Fibroblast of lung (primary cell): ENCODE data around the gene NEURL1B. TPM values are rescaled to one million over a fixed set of nuclear protein-coding genes. Genes with fewer than 3 reads are reported as not detected.
A peak's percentile ranks its signal among the peaks of the same experiment; 100 is the strongest.

Experiments used
- DNase-seq, 2 donors: peaks; one replicate each; pipeline versions ENCODE4 v3.0.0 to v3.0.0-alpha.2; 2010; ENCODE audit warnings: low read depth in 2 of 2
- H2AFZ ChIP-seq: 2 replicates; pipeline ENCODE4 v1.5.1; 2012; ENCODE audit warnings: low read length, control low read depth, inconsistent platforms
- H3K27ac ChIP-seq: 2 replicates; pipeline ENCODE4 v1.5.1; 2011; ENCODE audit warnings: low read length, control low read depth; ENCODE audit not compliant: insufficient read depth
- H3K27me3 ChIP-seq: 2 replicates; pipeline ENCODE4 v1.5.1; 2011; ENCODE audit warnings: mild to moderate bottlenecking, low read length; ENCODE audit not compliant: control insufficient read depth, insufficient read depth
- H3K36me3 ChIP-seq: 2 replicates; pipeline ENCODE4 v1.5.1; 2011; ENCODE audit warnings: low read length; ENCODE audit not compliant: control insufficient read depth, insufficient read depth
- H3K4me1 ChIP-seq: 2 replicates; pipeline ENCODE4 v1.5.1; 2011; ENCODE audit warnings: low read length; ENCODE audit not compliant: control insufficient read depth, insufficient read depth; ENCODE audit errors: extremely low read depth
- H3K4me2 ChIP-seq: 2 replicates; pipeline ENCODE4 v1.5.1; 2011; ENCODE audit warnings: low read length, control low read depth; ENCODE audit not compliant: insufficient read depth; ENCODE audit errors: extremely low read depth
- H3K4me3 ChIP-seq, 4 experiments: fragments of 200-600 bp in 1 of 4; sonication (generic) in 1 of 4; replicated peaks in 1 of 4; 2 replicates each; pipeline ENCODE4 v1.5.1; 2011 to 2016; ENCODE audit warnings: low read length in 4 of 4, low read depth in 3 of 4, mild to moderate bottlenecking in 3 of 4, control low read depth in 2 of 4, inconsistent platforms in 1 of 4, mixed read lengths in 1 of 4; ENCODE audit not compliant: insufficient read depth in 1 of 4; ENCODE audit errors: control extremely low read depth in 1 of 4
- H3K79me2 ChIP-seq: 2 replicates; pipeline ENCODE4 v1.5.1; 2012; ENCODE audit warnings: mild to moderate bottlenecking, low read length, inconsistent platforms; ENCODE audit not compliant: control insufficient read depth, insufficient read depth
- H3K9ac ChIP-seq: 2 replicates; pipeline ENCODE4 v1.5.1; 2011; ENCODE audit warnings: mild to moderate bottlenecking, low read length, control low read depth; ENCODE audit not compliant: insufficient read depth
- H3K9me3 ChIP-seq: 2 replicates; pipeline ENCODE4 v1.5.1; 2012; ENCODE audit warnings: low read depth, low read length; ENCODE audit not compliant: control insufficient read depth, insufficient read depth
- H4K20me1 ChIP-seq: 2 replicates; pipeline ENCODE4 v1.5.1; 2011; ENCODE audit warnings: low read length; ENCODE audit not compliant: control insufficient read depth, insufficient read depth; ENCODE audit errors: extremely low read depth
- EZH2 ChIP-seq: IDR thresholded peaks from 2 replicates; pipeline ENCODE4 v1.5.1; 2012; ENCODE audit warnings: low read length, control low read depth, mild to moderate bottlenecking; ENCODE audit errors: missing control alignments
- polyA plus RNA-seq, 2 donors: library from polyadenylated mRNA; depleted of rRNA in 1 of 2; stranded (reverse) in 1 of 2; unstranded in 1 of 2; fragments of >200 nt; gene quantifications; 2 replicates each; pipeline ENCODE4 v1.2.1, GENCODE V29; 2011 to 2012; ENCODE audit warnings: missing spikeins in 1 of 2
- total RNA-seq: library from RNA; depleted of rRNA; stranded (reverse); fragments of >200 nt; gene quantifications from 2 replicates; pipeline ENCODE4 v1.2.1, GENCODE V29; 2014
- TF ChIP-seq, protein P1 (sequence below), 2 donors: IDR thresholded peaks in 1 of 2; conservative IDR thresholded peaks in 1 of 2; 1 replicate in 1 of 2; 2 replicates in 1 of 2; pipeline ENCODE4 v1.5.1; 2011 to 2012; ENCODE audit warnings: low read length in 2 of 2, control low read depth in 1 of 2, inconsistent platforms in 1 of 2, low read depth in 1 of 2, mild to moderate bottlenecking in 1 of 2

NEURL1B gene
- total and polyA plus RNA-seq, 2 donors (not counting 1 experiment from before 2014, with no cell fraction given): 5.0 to 6.1 TPM

DNA sequence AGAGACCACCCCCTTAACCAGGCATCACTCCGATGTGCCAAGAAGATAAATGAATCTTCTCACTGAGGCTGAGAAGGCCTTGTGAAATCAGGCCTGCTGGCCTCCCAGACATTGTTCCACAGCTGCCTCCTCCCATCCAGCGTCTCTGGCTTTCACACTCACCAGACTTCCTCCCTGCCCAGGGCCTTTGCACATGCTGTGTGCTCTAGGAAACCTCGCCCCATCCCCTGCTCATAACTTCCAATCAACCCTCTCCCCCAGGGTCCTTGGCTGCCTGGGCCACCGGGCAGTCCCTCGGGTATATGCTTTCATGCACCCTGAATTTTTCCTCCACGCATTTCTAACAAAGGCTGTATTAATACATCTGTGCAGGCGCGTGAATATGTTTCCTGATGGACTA, 71.5 kb downstream of the NEURL1B start:
- H3K79me2 ChIP-seq: no peaks in the 10 kb centered on the region

GRCh38 chr5:172713113-172713808, 72.2 kb downstream of the NEURL1B start:
- peak overlapping the region; percentile 32 for H3K9ac ChIP-seq
- no peak overlapping the region for H3K4me3 ChIP-seq

More for the DNA sequence above, 71.5 kb downstream of the NEURL1B start:
- DNase-seq: no peak
- Histone ChIP-seq H4K20me1 (no peaks in the 10 kb centered on the region), H3K4me3 (no peak overlapping the region), H2AFZ (no peak overlapping the region), H3K27me3 (no peaks in the 10 kb centered on the region), H3K27ac (no peak overlapping the region), H3K4me2 (no peak overlapping the region), H3K9me3 (no peaks in the 10 kb centered on the region), H3K36me3 (no peaks in the 10 kb centered on the region), H3K4me1 (peaks cover 3% of the 10 kb centered on the region), H3K9ac (no peak overlapping the region)
- TF ChIP-seq EZH2: no peak
- TF ChIP-seq, protein P1, sequence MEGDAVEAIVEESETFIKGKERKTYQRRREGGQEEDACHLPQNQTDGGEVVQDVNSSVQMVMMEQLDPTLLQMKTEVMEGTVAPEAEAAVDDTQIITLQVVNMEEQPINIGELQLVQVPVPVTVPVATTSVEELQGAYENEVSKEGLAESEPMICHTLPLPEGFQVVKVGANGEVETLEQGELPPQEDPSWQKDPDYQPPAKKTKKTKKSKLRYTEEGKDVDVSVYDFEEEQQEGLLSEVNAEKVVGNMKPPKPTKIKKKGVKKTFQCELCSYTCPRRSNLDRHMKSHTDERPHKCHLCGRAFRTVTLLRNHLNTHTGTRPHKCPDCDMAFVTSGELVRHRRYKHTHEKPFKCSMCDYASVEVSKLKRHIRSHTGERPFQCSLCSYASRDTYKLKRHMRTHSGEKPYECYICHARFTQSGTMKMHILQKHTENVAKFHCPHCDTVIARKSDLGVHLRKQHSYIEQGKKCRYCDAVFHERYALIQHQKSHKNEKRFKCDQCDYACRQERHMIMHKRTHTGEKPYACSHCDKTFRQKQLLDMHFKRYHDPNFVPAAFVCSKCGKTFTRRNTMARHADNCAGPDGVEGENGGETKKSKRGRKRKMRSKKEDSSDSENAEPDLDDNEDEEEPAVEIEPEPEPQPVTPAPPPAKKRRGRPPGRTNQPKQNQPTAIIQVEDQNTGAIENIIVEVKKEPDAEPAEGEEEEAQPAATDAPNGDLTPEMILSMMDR (conservative IDR thresholded peaks at IDR 0.05 in 1 of 2, IDR thresholded peaks at IDR 0.05 in 1 of 2; ENCODE audit: low read depth in 1 of 2, low read length in 2 of 2): no peak

GRCh38 chr5:172713809-172714490, 72.9 kb downstream of the NEURL1B start:
- Histone ChIP-seq H3K36me3 (no peaks in the 10 kb centered on the region), H4K20me1 (no peaks in the 10 kb centered on the region), H3K4me2 (no peak overlapping the region), H2AFZ (no peak overlapping the region), H3K9ac (no peak overlapping the region), H3K79me2 (no peaks in the 10 kb centered on the region), H3K9me3 (no peaks in the 10 kb centered on the region), H3K4me3 (no peak overlapping the region), H3K4me1 (peaks cover 2% of the 10 kb centered on the region), H3K27ac (no peak overlapping the region), H3K27me3 (no peaks in the 10 kb centered on the region)
- no peak for DNase-seq
- TF ChIP-seq, protein P1 (conservative IDR thresholded peaks at IDR 0.05 in 1 of 2, IDR thresholded peaks at IDR 0.05 in 1 of 2; ENCODE audit: low read depth in 1 of 2, low read length in 2 of 2): no peak
- no peak for TF ChIP-seq EZH2

More at GRCh38 chr5:172713113-172713808, 72.2 kb downstream of the NEURL1B start:
- Histone ChIP-seq H3K4me2 (peak overlapping the region; percentile 65), H3K79me2 (no peaks in the 10 kb centered on the region), H4K20me1 (no peaks in the 10 kb centered on the region), H3K9me3 (no peaks in the 10 kb centered on the region), H3K27ac (no peak overlapping the region), H3K4me1 (peaks cover 2% of the 10 kb centered on the region), H3K27me3 (no peaks in the 10 kb centered on the region), H2AFZ (no peak overlapping the region), H3K36me3 (no peaks in the 10 kb centered on the region)
- DNase-seq: peak in 1 of 2 donors; percentile 18
- TF ChIP-seq, protein P1 (conservative IDR thresholded peaks at IDR 0.05 in 1 of 2, IDR thresholded peaks at IDR 0.05 in 1 of 2; ENCODE audit: low read depth in 1 of 2, low read length in 2 of 2): peak; percentile 75 to 76
- TF ChIP-seq EZH2: no peak
